Sigmoid colon (tissue), 4 donors: ENCODE measurements around the gene PDE2A.

Source experiments
- POLR2A ChIP-seq, 2 donors: fragments of 450-650 bp; IDR thresholded peaks; one replicate each; pipeline ENCODE4 v1.6.1; 2016; ENCODE audit warnings: antibody characterized with exemption in 2 of 2, mild to moderate bottlenecking in 2 of 2, moderate library complexity in 2 of 2
- POLR2AphosphoS5 ChIP-seq, 4 donors: sonication (generic); formaldehyde crosslinking; IDR thresholded peaks; one replicate each; pipeline ENCODE4 v1.6.1; 2017; ENCODE audit warnings: antibody characterized with exemption in 4 of 4
- TF ChIP-seq, protein P1 (sequence below), 4 experiments: fragments of 450-650 bp in 3 of 4; fragments of 200-600 bp in 1 of 4; IDR thresholded peaks; one replicate each; pipeline ENCODE4 v1.5.1; 2016 to 2019; ENCODE audit warnings: antibody characterized with exemption in 4 of 4, mild to moderate bottlenecking in 3 of 4, moderate library complexity in 2 of 4

DNA sequence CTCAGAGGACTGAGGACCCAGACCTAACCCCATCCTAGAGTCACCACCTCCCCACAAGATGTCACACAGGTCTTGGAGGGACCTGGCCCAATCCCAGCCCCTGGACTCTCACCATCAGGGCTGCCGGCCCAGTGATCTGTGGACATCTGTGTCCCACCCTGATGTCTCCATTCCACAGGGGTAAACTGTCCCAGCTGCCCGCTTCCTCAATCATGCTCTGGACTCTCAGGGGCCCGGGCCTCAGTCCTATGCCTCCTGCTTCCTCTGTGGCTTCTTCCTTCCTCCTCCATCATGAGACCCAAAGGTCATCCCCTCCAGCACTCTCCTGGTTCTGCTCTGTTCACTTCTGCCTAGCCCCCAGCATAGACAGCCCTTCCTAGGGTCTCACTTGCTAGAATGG, 45.8 kb upstream of the PDE2A start:
- TF ChIP-seq, protein P1, sequence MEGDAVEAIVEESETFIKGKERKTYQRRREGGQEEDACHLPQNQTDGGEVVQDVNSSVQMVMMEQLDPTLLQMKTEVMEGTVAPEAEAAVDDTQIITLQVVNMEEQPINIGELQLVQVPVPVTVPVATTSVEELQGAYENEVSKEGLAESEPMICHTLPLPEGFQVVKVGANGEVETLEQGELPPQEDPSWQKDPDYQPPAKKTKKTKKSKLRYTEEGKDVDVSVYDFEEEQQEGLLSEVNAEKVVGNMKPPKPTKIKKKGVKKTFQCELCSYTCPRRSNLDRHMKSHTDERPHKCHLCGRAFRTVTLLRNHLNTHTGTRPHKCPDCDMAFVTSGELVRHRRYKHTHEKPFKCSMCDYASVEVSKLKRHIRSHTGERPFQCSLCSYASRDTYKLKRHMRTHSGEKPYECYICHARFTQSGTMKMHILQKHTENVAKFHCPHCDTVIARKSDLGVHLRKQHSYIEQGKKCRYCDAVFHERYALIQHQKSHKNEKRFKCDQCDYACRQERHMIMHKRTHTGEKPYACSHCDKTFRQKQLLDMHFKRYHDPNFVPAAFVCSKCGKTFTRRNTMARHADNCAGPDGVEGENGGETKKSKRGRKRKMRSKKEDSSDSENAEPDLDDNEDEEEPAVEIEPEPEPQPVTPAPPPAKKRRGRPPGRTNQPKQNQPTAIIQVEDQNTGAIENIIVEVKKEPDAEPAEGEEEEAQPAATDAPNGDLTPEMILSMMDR (IDR thresholded peaks at IDR 0.05) = no peak
- no peak for TF ChIP-seq POLR2AphosphoS5 (IDR thresholded peaks at IDR 0.05)
- no peak for TF ChIP-seq POLR2A (IDR thresholded peaks at IDR 0.05)
